ENCODE data around the gene OR51V1.
"Not testable (repeated sequence)": the region's sequence is repeated elsewhere in the genome, so short reads cannot be mapped to it uniquely, and the experiment has no call there.

The OR51V1 gene

DNA sequence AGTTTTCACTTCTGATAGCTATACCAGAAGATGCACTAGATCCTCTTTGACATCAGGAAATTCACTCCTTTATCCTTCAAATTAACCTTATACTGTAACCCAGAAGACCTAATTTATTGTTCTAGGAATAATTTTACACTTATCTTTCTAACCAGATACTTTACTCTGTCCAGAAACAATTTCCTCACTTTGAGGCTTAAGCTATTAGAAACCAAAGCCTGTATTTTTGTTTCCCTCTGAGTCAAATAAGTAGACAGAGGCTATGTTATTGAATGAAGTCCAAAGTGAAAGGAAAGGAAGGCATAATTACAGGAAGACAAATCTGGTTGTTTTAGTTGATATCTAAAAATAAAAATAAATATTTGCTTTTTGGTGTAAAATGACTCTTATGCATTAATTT, 2.2 kb downstream of the OR51V1 start:
- Histone ChIP-seq H3K9me3 (ENCODE audit: control insufficient read depth in 1 of 2, low read length in 2 of 2) (no peaks in the 10 kb centered on the region), H3K27me3 (ENCODE audit: low read depth, low read length) (no peaks in the 10 kb centered on the region), H3K36me3 (ENCODE audit: control insufficient read depth in 1 of 2, insufficient read depth in 2 of 2, low read length in 2 of 2) (no peaks in the 10 kb centered on the region), H3K4me3 (ENCODE audit: low read depth in 1 of 2, low read length in 2 of 2) (no peak overlapping the region), H3K4me1 (ENCODE audit: control insufficient read depth in 1 of 2, insufficient read depth in 2 of 2, low read length in 2 of 2) (no peaks in the 10 kb centered on the region), H3K27ac (ENCODE audit: low read length) (no peak overlapping the region)

DNA sequence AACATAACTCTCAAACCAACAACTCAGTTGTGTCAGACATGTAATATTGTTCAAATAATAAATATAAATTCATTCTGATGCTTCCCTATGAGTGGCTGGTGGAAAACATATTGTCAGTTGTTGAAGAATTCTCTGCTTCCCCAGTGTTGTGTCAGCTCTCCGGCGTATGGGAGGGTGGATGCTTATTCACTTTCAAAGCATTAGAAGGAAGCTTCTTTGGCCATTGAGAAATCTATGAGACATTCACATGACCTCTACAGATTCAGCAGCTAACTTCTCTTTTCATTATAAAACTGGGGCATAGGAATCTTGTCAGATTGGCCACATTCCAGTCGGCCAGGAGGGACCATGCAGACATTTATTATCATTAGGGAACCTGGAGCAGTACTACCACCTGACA, 2.9 kb downstream of the OR51V1 start:
- no peak overlapping the region for H3K27ac ChIP-seq (ENCODE audit: low read length)
- no peaks in the 10 kb centered on the region for H3K9me3 ChIP-seq (ENCODE audit: control insufficient read depth in 1 of 2, low read length in 2 of 2)
- no peaks in the 10 kb centered on the region for H3K36me3 ChIP-seq (ENCODE audit: control insufficient read depth in 1 of 2, insufficient read depth in 2 of 2, low read length in 2 of 2)
- no peak overlapping the region for H3K4me3 ChIP-seq (ENCODE audit: low read depth in 1 of 2, low read length in 2 of 2)
- H3K4me1 ChIP-seq (ENCODE audit: control insufficient read depth in 1 of 2, insufficient read depth in 2 of 2, low read length in 2 of 2), result no peaks in the 10 kb centered on the region
- no peaks in the 10 kb centered on the region for H3K27me3 ChIP-seq (ENCODE audit: low read depth, low read length)

DNA sequence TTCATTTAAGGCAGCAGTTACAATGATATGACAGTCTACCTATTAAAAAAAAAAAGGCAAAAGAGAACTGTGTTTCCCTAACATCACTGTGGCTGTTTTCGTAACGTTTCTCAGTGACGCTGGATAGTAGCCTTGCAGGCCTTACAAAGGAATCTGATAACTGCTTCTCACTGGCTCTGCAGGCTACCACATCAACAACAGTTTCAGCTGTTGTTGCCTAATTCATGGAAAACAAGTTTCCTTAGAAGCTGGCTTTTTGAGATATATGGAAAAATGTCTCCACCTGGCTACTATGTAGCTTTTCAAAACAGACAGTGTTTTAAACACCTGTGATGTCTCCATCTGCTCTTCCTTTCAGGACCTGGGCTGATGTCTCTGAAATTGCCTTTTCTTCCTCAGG, 3.8 kb downstream of the OR51V1 start:
- H3K27me3 ChIP-seq (ENCODE audit: low read depth, low read length), result no peaks in the 10 kb centered on the region
- H3K27ac ChIP-seq (ENCODE audit: low read length), result no peak overlapping the region
- no peaks in the 10 kb centered on the region for H3K4me1 ChIP-seq (ENCODE audit: control insufficient read depth in 1 of 2, insufficient read depth in 2 of 2, low read length in 2 of 2)

DNA sequence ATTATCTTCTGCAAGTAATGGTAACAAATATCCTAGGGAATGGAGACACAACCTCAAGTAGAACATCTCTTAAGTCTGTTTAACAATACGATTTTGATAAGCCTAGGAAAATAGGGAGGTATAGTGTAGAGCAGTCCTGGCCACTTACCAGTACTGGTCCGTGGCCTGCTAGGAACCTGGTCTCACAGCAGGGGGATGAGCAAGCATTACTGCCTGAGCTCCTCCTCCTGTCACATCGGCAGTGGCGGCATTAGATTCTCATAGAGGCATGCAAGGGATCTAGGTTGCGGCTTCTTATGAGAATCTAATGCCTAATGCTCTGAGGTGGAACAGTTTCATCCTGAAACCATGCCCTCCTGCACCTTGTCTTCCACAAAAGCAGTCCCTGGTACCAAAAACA, 4.4 kb downstream of the OR51V1 start:
- Histone ChIP-seq H3K36me3 (ENCODE audit: control insufficient read depth in 1 of 2, insufficient read depth in 2 of 2, low read length in 2 of 2) (no peaks in the 10 kb centered on the region), H3K4me3 (ENCODE audit: low read depth in 1 of 2, low read length in 2 of 2) (no peak overlapping the region), H3K9me3 (ENCODE audit: control insufficient read depth in 1 of 2, low read length in 2 of 2) (no peaks in the 10 kb centered on the region), H3K27me3 (ENCODE audit: low read depth, low read length) (no peaks in the 10 kb centered on the region), H3K4me1 (ENCODE audit: control insufficient read depth in 1 of 2, insufficient read depth in 2 of 2, low read length in 2 of 2) (no peaks in the 10 kb centered on the region), H3K27ac (ENCODE audit: low read length) (no peak overlapping the region)

More for the DNA sequence above, 3.8 kb downstream of the OR51V1 start:
- Histone ChIP-seq H3K36me3 (ENCODE audit: control insufficient read depth in 1 of 2, insufficient read depth in 2 of 2, low read length in 2 of 2) (no peaks in the 10 kb centered on the region), H3K9me3 (ENCODE audit: control insufficient read depth in 1 of 2, low read length in 2 of 2) (no peaks in the 10 kb centered on the region), H3K4me3 (ENCODE audit: low read depth in 1 of 2, low read length in 2 of 2) (no peak overlapping the region)

DNA sequence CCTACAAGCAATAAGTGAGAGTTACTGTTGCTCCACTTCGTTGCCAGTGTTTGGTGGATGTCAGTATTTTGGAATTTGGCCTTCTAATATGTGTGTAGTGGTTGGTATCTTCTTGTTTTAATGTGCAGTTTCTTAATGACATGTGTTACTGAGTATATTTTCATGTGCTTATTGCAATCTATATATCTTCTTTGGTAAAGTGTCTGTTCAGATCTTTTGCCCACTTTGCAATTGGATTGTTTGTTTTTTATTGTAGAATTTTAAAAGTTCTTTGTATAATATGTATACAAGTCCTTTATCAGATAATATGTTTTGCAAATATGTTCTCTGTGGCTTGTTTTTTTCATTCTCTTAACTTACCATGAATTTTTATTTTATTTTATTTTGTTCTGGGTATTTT, 7.7 kb downstream of the OR51V1 start:
- peaks cover 0 to 4% of the 10 kb centered on the region in 2 donors for H3K9me3 ChIP-seq (ENCODE audit: control insufficient read depth in 1 of 2, low read length in 2 of 2)
- no peaks in the 10 kb centered on the region for H3K4me1 ChIP-seq (ENCODE audit: control insufficient read depth in 1 of 2, insufficient read depth in 2 of 2, low read length in 2 of 2)
- H3K27me3 ChIP-seq (ENCODE audit: low read depth, low read length), result no peaks in the 10 kb centered on the region
- no peak overlapping the region for H3K4me3 ChIP-seq (ENCODE audit: low read depth in 1 of 2, low read length in 2 of 2)
- H3K27ac ChIP-seq (ENCODE audit: low read length), result no peak overlapping the region
- H3K36me3 ChIP-seq (ENCODE audit: control insufficient read depth in 1 of 2, insufficient read depth in 2 of 2, low read length in 2 of 2), result no peaks in the 10 kb centered on the region

DNA sequence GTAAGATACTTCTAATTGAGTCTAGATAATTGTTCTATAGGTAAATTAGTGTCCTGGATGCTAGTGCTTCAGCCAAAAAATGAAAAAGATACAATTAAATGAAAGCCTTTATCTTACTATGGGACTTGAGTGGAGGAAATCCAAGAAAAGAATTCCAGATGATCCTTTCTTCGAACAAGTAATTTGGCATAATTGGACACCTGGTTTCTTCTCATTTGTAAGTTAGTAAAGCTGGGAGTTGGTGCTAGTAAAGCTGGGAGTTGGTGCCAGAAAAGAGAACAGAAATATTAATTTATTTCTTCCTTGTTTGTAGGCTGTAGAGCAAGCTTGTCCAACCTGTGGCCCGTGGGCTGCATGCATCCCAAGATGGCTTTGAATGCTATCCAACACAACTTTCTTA, 12.3 kb downstream of the OR51V1 start:
- H3K4me3 ChIP-seq (ENCODE audit: low read depth in 1 of 2, low read length in 2 of 2), result no peak overlapping the region
- H3K36me3 ChIP-seq (ENCODE audit: control insufficient read depth in 1 of 2, insufficient read depth in 2 of 2, low read length in 2 of 2), result no peaks in the 10 kb centered on the region
- H3K27ac ChIP-seq (ENCODE audit: low read length), result no peak overlapping the region
- no peaks in the 10 kb centered on the region for H3K27me3 ChIP-seq (ENCODE audit: low read depth, low read length)
- H3K4me1 ChIP-seq (ENCODE audit: control insufficient read depth in 1 of 2, insufficient read depth in 2 of 2, low read length in 2 of 2), result no peaks in the 10 kb centered on the region
- H3K9me3 ChIP-seq (ENCODE audit: control insufficient read depth in 1 of 2, low read length in 2 of 2), result peaks cover 0 to 4% of the 10 kb centered on the region in 2 donors

DNA sequence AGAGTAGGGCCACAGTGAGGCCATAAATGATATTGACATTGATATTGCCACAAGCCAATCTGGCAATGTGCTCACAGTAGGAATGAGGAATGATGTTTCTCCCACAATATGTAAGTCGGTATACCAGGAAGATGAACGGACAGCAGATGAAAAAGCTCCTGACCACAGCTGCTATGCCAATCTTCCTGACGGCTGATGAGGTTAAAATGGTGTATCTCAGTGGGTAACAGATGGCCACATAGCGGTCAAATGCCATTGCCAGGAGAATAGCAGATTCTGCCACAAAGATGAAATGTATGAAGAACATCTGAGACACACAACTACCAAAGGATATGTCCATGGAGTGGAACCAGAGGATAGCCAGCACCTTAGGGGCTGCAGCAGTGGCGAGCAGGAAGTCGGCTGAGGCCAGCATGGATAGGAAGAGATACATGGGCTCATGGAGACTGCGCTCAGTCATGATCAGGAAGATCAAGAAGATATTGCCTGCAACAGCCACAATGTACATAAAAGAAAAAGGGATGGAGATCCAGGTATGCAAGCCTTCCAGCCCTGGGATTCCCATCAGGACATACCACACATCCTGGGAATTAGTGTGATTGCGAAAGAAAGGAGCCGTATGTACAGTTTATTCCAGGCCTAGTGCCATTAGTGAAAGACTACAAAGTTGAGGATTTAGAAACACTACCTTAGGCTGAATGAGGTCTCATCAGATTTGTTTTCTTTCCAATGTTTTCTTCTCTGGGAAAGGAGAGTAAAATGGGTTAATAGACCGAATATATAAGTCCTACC, 22.2 kb downstream of the OR51V1 start:
- Histone ChIP-seq H3K27ac (ENCODE audit: low read length) (no peak overlapping the region), H3K4me3 (ENCODE audit: low read depth in 1 of 2, low read length in 2 of 2) (no peak overlapping the region), H3K9me3 (ENCODE audit: control insufficient read depth in 1 of 2, low read length in 2 of 2) (no peaks in the 10 kb centered on the region), H3K27me3 (ENCODE audit: low read depth, low read length) (no peaks in the 10 kb centered on the region), H3K36me3 (ENCODE audit: control insufficient read depth in 1 of 2, insufficient read depth in 2 of 2, low read length in 2 of 2) (no peaks in the 10 kb centered on the region), H3K4me1 (ENCODE audit: control insufficient read depth in 1 of 2, insufficient read depth in 2 of 2, low read length in 2 of 2) (no peaks in the 10 kb centered on the region)

DNA sequence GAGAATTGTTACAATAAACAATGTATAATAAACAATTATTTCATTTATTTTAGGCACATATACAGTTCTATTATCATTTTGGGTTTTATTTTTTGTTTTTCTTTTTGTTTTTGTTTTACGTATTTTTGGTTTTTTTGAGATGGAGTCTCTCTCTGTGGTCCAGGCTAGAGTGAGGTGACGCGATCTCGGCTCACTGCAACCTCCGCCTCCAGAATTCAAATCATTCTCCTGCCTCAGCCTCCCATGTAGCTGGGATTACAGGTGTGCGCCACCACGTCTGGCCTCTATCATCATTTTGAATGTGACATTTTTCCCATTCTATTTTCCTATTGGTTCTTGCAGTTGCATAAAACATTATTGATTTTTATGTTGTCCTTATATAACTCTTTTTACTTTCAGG, 25.5 kb downstream of the OR51V1 start:
- Histone ChIP-seq H3K9me3 (ENCODE audit: control insufficient read depth in 1 of 2, low read length in 2 of 2) (no peaks in the 10 kb centered on the region), H3K36me3 (ENCODE audit: control insufficient read depth in 1 of 2, insufficient read depth in 2 of 2, low read length in 2 of 2) (no peaks in the 10 kb centered on the region), H3K27me3 (ENCODE audit: low read depth, low read length) (no peaks in the 10 kb centered on the region), H3K4me3 (ENCODE audit: low read depth in 1 of 2, low read length in 2 of 2) (no peak overlapping the region), H3K27ac (ENCODE audit: low read length) (no peak overlapping the region), H3K4me1 (ENCODE audit: control insufficient read depth in 1 of 2, insufficient read depth in 2 of 2, low read length in 2 of 2) (no peaks in the 10 kb centered on the region)

DNA sequence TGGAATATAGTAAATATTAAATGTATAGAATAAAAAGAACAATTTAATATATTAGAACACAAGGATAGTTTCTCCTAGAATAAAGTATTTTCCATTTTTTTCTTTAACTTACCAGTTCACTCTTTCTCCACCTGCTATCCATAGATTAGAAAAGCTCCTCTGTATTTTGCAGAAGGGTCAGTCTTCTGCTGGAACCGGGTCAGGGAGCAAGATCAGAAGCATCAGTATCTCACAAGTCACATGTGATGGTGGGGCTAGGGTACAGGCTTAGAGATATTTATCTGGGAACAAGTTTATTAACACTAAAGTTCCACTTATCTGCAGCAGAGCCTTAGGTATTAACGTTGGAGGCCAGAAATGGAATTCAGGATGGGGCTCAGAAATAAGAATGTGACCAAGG, 28.6 kb downstream of the OR51V1 start:
- H3K27me3 ChIP-seq (ENCODE audit: low read depth, low read length), result no peaks in the 10 kb centered on the region
- H3K36me3 ChIP-seq (ENCODE audit: control insufficient read depth in 1 of 2, insufficient read depth in 2 of 2, low read length in 2 of 2), result no peaks in the 10 kb centered on the region
- no peaks in the 10 kb centered on the region for H3K9me3 ChIP-seq (ENCODE audit: control insufficient read depth in 1 of 2, low read length in 2 of 2)
- H3K4me3 ChIP-seq (ENCODE audit: low read depth in 1 of 2, low read length in 2 of 2), result no peak overlapping the region
- H3K4me1 ChIP-seq (ENCODE audit: control insufficient read depth in 1 of 2, insufficient read depth in 2 of 2, low read length in 2 of 2), result no peaks in the 10 kb centered on the region
- H3K27ac ChIP-seq (ENCODE audit: low read length), result no peak overlapping the region

DNA sequence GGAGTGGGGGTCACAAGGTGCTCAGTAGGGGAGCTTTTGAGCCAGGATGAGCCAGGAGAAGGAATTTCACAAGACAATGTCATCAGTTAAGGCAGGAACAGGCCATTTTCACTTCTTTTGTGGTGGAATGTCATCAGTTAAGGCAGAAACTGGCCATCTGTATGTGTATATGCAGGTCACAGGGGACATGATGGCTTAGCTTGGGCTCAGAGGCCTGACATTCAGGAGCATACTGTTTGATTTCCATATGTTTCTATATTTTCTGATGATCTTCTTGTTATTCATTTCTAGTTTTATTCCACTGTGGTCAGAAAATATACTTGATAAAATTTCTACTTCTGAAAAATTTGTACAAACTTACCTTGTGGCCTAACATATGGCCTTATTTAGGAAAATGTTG, 34.6 kb downstream of the OR51V1 start:
- not testable (repeated sequence) for H3K4me1 ChIP-seq (ENCODE audit: control insufficient read depth in 1 of 2, insufficient read depth in 2 of 2, low read length in 2 of 2); H3K27me3 ChIP-seq (ENCODE audit: low read depth, low read length)

DNA sequence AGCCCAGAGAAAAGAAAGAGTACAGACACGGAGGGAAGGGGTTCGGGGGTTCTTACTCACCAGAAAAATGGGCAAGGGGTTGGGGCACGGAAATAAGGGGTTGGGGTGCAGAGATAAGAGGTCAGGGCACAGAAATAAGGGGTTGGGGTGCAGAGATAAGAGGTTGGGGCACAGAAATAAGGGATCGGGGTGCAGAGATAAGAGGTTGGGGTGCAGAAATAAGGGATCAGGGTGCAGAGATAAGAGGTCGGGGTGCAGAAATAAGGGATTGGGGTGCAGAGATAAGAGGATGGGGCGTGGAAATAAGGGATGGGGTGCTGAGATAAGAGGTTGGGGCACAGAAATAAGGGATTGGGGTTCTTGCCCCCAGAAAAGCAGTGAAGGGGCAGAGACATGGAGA, 35.7 kb downstream of the OR51V1 start:
- H3K36me3 ChIP-seq (ENCODE audit: control insufficient read depth in 1 of 2, insufficient read depth in 2 of 2, low read length in 2 of 2); H3K27me3 ChIP-seq (ENCODE audit: low read depth, low read length); H3K27ac ChIP-seq (ENCODE audit: low read length); H3K4me3 ChIP-seq (ENCODE audit: low read depth in 1 of 2, low read length in 2 of 2); H3K9me3 ChIP-seq (ENCODE audit: control insufficient read depth in 1 of 2, low read length in 2 of 2); H3K4me1 ChIP-seq (ENCODE audit: control insufficient read depth in 1 of 2, insufficient read depth in 2 of 2, low read length in 2 of 2): not testable (repeated sequence)

More for the DNA sequence above, 34.6 kb downstream of the OR51V1 start:
- H3K4me3 ChIP-seq (ENCODE audit: low read depth in 1 of 2, low read length in 2 of 2); H3K9me3 ChIP-seq (ENCODE audit: control insufficient read depth in 1 of 2, low read length in 2 of 2); H3K36me3 ChIP-seq (ENCODE audit: control insufficient read depth in 1 of 2, insufficient read depth in 2 of 2, low read length in 2 of 2); H3K27ac ChIP-seq (ENCODE audit: low read length): not testable (repeated sequence)

DNA sequence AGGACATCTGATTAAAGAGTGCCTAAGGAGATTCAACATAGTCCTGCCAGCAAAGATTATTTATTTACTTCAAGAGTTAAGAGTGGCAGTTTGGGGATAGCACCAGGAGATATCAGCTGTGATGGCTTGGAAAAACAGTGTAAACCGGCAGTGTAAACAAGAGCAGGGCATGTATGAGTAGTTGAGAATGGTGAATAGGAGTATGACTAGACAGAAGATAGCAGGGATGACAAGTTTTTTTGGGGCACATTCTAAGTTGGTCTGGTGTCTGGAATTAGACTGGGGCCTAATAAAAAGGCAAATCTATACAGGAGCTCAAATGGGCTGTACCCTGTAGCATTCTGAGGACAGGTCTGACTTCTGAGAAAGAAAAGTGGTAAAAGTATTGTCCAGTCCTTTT, 39.4 kb downstream of the OR51V1 start:
- H3K36me3 ChIP-seq (ENCODE audit: control insufficient read depth in 1 of 2, insufficient read depth in 2 of 2, low read length in 2 of 2); H3K27ac ChIP-seq (ENCODE audit: low read length); H3K9me3 ChIP-seq (ENCODE audit: control insufficient read depth in 1 of 2, low read length in 2 of 2); H3K4me3 ChIP-seq (ENCODE audit: low read depth in 1 of 2, low read length in 2 of 2); H3K27me3 ChIP-seq (ENCODE audit: low read depth, low read length); H3K4me1 ChIP-seq (ENCODE audit: control insufficient read depth in 1 of 2, insufficient read depth in 2 of 2, low read length in 2 of 2): not testable (repeated sequence)

All from muscle layer of duodenum (tissue), 2 donors.